Hepatocyte (in vitro differentiated cells): ENCODE measurements around the gene HRH4. TPM values are rescaled to one million over a fixed set of nuclear protein-coding genes. Genes with fewer than 3 reads are reported as not detected.

ENCODE experiments used
- DNase-seq: peaks from one replicate; pipeline ENCODE4 v3.0.0-alpha.2; 2016; ENCODE audit warnings: low spot score
- H2AFZ ChIP-seq: fragments of 200-600 bp; sonication (generic); 2 replicates; pipeline ENCODE4 v1.6.0; 2016; ENCODE audit warnings: antibody characterized with exemption, mild to moderate bottlenecking
- H3K27ac ChIP-seq: fragments of 200-600 bp; sonication (generic); 2 replicates; pipeline ENCODE4 v1.5.1; 2016; ENCODE audit warnings: mild to moderate bottlenecking
- H3K27me3 ChIP-seq: fragments of 200-600 bp; sonication (generic); 2 replicates; pipeline ENCODE4 v1.6.1; 2016
- H3K36me3 ChIP-seq: fragments of 200-600 bp; sonication (generic); replicated peaks from 2 replicates; pipeline ENCODE4 v1.5.1; 2016; ENCODE audit warnings: low read depth; ENCODE audit not compliant: insufficient read depth
- H3K4me1 ChIP-seq: fragments of 200-600 bp; sonication (generic); 2 replicates; pipeline ENCODE4 v1.5.1; 2016; ENCODE audit warnings: mild to moderate bottlenecking, moderate library complexity; ENCODE audit not compliant: insufficient read depth
- H3K4me2 ChIP-seq: fragments of 200-600 bp; sonication (generic); 2 replicates; pipeline ENCODE4 v1.6.0; 2016
- H3K4me3 ChIP-seq: fragments of 200-600 bp; sonication (generic); 2 replicates; pipeline ENCODE4 v1.5.1; 2016; ENCODE audit warnings: mild to moderate bottlenecking
- H3K79me2 ChIP-seq: fragments of 200-600 bp; sonication (generic); 2 replicates; pipeline ENCODE4 v1.6.0; 2017; ENCODE audit warnings: mild to moderate bottlenecking
- H3K9me2 ChIP-seq: fragments of 200-600 bp; sonication (generic); replicated peaks from 2 replicates; pipeline ENCODE4 v1.6.0; 2017; ENCODE audit warnings: mild to moderate bottlenecking; ENCODE audit not compliant: insufficient read depth
- H3K9me3 ChIP-seq: fragments of 200-600 bp; sonication (generic); 2 replicates; pipeline ENCODE4 v1.5.1; 2016; ENCODE audit warnings: low read depth, mild to moderate bottlenecking
- H4K20me1 ChIP-seq: fragments of 200-600 bp; sonication (generic); 2 replicates; pipeline ENCODE4 v1.6.0; 2016; ENCODE audit warnings: mild to moderate bottlenecking; ENCODE audit not compliant: insufficient read depth, poor library complexity, severe bottlenecking
- EZH2 ChIP-seq: fragments of 200-600 bp; sonication (generic); IDR thresholded peaks from 2 replicates; pipeline ENCODE4 v1.6.1; 2016; ENCODE audit warnings: antibody characterized with exemption, mild to moderate bottlenecking, borderline replicate concordance
- EZH2phosphoT487 ChIP-seq: fragments of 200-600 bp; sonication (generic); IDR thresholded peaks from one replicate; pipeline ENCODE4 v1.6.1; 2018; ENCODE audit warnings: antibody characterized with exemption, mild to moderate bottlenecking, low read depth, moderate library complexity; ENCODE audit not compliant: unreplicated experiment, severe bottlenecking
- WGBS: methylation state at CpG from one replicate; pipeline ENCODE4 v1.1.6; 2016; ENCODE audit warnings: low lambda C conversion rate; ENCODE audit errors: missing lambda C conversion rate; 5-methylcytosine and 5-hydroxymethylcytosine counted together
- polyA plus RNA-seq: library from polyadenylated mRNA; unstranded; fragments of >200 nt; fragmentation: Nextera tagmentation; extraction: Ambion mirVana; gene quantifications from 2 replicates; pipeline ENCODE4 v1.2.1, GENCODE V29; 2016
- total RNA-seq: library from RNA; depleted of rRNA; stranded (reverse); fragments of >200 nt; gene quantifications from 2 replicates; pipeline ENCODE4 v1.2.3, GENCODE V29; 2014
- TF ChIP-seq, protein P1 (sequence below): fragments of 200-600 bp; sonication (generic); IDR thresholded peaks from 2 replicates; pipeline ENCODE4 v1.5.1; 2016; ENCODE audit warnings: antibody characterized with exemption, mild to moderate bottlenecking; ENCODE audit not compliant: poor library complexity

Gene HRH4
- total and polyA plus RNA-seq, 2 experiments from 2014 or later = not detected

DNA sequence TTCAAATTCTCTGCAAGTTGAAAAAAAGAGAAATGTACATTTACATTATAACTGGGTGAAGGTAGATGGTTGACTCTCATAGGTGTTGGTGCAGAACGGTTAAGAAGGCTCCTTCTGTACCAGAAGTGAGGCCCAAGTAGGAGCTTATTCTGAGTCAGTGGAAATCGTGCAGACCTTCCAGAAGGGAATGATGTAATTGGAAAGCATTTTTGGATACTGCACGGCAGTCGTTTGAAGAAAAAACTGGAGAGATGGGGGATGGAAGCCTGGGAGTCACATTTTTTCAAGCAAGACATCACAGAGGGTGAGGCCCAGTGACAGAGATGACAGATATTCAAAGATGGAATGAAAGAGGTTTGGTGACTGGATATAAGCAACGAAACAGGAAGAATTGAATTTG, 39.4 kb downstream of the HRH4 start:
- Histone ChIP-seq H3K4me2 (no peak overlapping the region), H3K4me3 (no peak overlapping the region), H3K27ac (no peak overlapping the region), H3K9me3 (no peaks in the 10 kb centered on the region), H2AFZ (no peak overlapping the region), H3K36me3 (no peaks in the 10 kb centered on the region), H3K9me2 (no peaks in the 10 kb centered on the region), H3K27me3 (no peaks in the 10 kb centered on the region), H3K4me1 (peaks cover 3% of the 10 kb centered on the region), H4K20me1 (no peaks in the 10 kb centered on the region), H3K79me2 (no peaks in the 10 kb centered on the region)
- 76% methylated on average over 5 of the region's 5 CpGs for WGBS
- TF ChIP-seq EZH2 (no peak), EZH2phosphoT487 (no peak)
- TF ChIP-seq, protein P1, sequence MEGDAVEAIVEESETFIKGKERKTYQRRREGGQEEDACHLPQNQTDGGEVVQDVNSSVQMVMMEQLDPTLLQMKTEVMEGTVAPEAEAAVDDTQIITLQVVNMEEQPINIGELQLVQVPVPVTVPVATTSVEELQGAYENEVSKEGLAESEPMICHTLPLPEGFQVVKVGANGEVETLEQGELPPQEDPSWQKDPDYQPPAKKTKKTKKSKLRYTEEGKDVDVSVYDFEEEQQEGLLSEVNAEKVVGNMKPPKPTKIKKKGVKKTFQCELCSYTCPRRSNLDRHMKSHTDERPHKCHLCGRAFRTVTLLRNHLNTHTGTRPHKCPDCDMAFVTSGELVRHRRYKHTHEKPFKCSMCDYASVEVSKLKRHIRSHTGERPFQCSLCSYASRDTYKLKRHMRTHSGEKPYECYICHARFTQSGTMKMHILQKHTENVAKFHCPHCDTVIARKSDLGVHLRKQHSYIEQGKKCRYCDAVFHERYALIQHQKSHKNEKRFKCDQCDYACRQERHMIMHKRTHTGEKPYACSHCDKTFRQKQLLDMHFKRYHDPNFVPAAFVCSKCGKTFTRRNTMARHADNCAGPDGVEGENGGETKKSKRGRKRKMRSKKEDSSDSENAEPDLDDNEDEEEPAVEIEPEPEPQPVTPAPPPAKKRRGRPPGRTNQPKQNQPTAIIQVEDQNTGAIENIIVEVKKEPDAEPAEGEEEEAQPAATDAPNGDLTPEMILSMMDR = no peak
- DNase-seq = no peak

DNA sequence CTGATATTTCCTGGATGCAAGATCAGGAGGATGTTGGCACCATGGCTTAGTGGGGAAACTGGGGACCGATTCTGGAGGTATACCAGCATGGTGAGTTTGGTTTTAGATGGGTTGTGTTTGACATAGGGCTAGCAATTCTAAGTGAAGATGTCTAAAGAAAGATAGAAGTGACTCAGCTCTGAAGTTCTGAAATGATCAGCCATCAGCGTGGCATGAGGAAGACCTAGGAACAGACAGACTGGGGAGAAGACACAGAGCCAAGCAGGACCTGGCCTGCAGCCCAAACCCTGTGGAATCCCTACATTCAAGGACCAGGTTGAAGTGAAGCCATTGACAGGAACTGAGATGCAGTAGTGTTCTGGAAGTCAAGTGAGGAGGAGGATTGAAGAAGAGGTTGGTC, 39.8 kb downstream of the HRH4 start:
- Histone ChIP-seq H3K27ac (no peak overlapping the region), H3K36me3 (no peaks in the 10 kb centered on the region), H3K4me3 (no peak overlapping the region), H3K4me1 (peaks cover 3% of the 10 kb centered on the region), H3K9me3 (no peaks in the 10 kb centered on the region), H3K27me3 (no peaks in the 10 kb centered on the region), H3K79me2 (no peaks in the 10 kb centered on the region), H3K4me2 (no peak overlapping the region), H2AFZ (no peak overlapping the region), H4K20me1 (no peaks in the 10 kb centered on the region), H3K9me2 (no peaks in the 10 kb centered on the region)
- no peak for DNase-seq
- TF ChIP-seq EZH2phosphoT487 (no peak), EZH2 (no peak)
- TF ChIP-seq, protein P1 = no peak
- WGBS = 91% methylated on average over 2 of the region's 2 CpGs

DNA sequence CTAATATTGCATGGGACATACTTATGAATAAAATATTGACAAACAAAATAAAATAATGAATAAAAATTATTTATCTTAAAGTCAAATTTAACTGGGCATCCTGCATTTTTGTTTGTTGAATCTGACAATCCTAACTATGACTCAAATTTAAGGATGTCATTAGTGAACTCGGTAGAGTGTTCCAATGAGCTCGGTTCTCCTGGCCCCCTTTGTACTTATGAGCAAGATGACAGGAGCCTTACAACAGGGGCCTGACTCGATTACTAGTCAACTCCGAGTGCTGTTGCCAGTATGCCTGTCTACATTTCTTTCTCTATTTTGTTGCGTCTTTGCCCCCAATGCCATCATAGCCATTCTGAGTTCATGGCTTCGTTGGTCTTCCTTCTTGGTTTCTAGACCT, 40.3 kb downstream of the HRH4 start:
- H3K27me3 ChIP-seq = no peaks in the 10 kb centered on the region
- no peaks in the 10 kb centered on the region for H3K9me2 ChIP-seq
- H3K9me3 ChIP-seq = no peaks in the 10 kb centered on the region
- no peak for DNase-seq
- WGBS = 94% methylated on average over 6 of the region's 6 CpGs
- H3K4me1 ChIP-seq = peaks cover 3% of the 10 kb centered on the region
- H3K79me2 ChIP-seq = no peaks in the 10 kb centered on the region
- H3K27ac ChIP-seq = no peak overlapping the region
- no peak overlapping the region for H3K4me3 ChIP-seq
- no peaks in the 10 kb centered on the region for H4K20me1 ChIP-seq
- H3K4me2 ChIP-seq = no peak overlapping the region
- no peak for TF ChIP-seq EZH2phosphoT487
- TF ChIP-seq, protein P1 = no peak
- no peak for TF ChIP-seq EZH2
- no peaks in the 10 kb centered on the region for H3K36me3 ChIP-seq
- no peak overlapping the region for H2AFZ ChIP-seq
